Gastrocnemius medialis (tissue), 4 donors: ENCODE measurements around the gene DPP10. TPM values are rescaled to one million over a fixed set of nuclear protein-coding genes. Genes with fewer than 3 reads are reported as not detected.

ENCODE experiments used
- ATAC-seq, 2 donors: fragments of 150-250 bp; one replicate each; pipeline ENCODE4 v1.9.1; 2016
- DNase-seq, 2 donors: peaks; one replicate each; pipeline ENCODE4 v3.0.0-alpha.2; 2019
- H3K27ac ChIP-seq, 4 donors: fragments of 200-600 bp; sonication (generic); 1 replicate in 1 of 4; 2 replicates in 3 of 4; pipeline ENCODE4 v1.5.1; 2016 to 2018; ENCODE audit warnings: mild to moderate bottlenecking in 2 of 4, moderate library complexity in 1 of 4
- H3K27me3 ChIP-seq, 3 donors: fragments of 200-600 bp; sonication (generic) in 2 of 3; 1 replicate in 1 of 3; 2 replicates in 2 of 3; pipeline versions ENCODE4 v1.5.1 to v1.6.0; 2016 to 2019; ENCODE audit warnings: mild to moderate bottlenecking in 1 of 3, moderate library complexity in 1 of 3
- H3K36me3 ChIP-seq, 2 donors: fragments of 200-600 bp; sonication (generic) in 1 of 2; one replicate each; pipeline ENCODE4 v1.5.1; 2017 to 2018
- H3K4me1 ChIP-seq, 2 donors: fragments of 200-600 bp; sonication (generic) in 1 of 2; one replicate each; pipeline ENCODE4 v1.5.1; 2016 to 2017; ENCODE audit warnings: mild to moderate bottlenecking in 2 of 2
- H3K4me3 ChIP-seq, 4 donors: fragments of 200-600 bp; sonication (generic) in 3 of 4; 1 replicate in 1 of 4; 2 replicates in 3 of 4; pipeline ENCODE4 v1.5.1; 2016 to 2019; ENCODE audit warnings: mild to moderate bottlenecking in 2 of 4
- H3K9me3 ChIP-seq, 3 donors: fragments of 200-600 bp; sonication (generic) in 2 of 3; 1 replicate in 1 of 3; 2 replicates in 2 of 3; pipeline ENCODE4 v1.5.1; 2016 to 2019
- POLR2A ChIP-seq, 2 donors: fragments of 450-650 bp; IDR thresholded peaks; one replicate each; pipeline ENCODE4 v1.6.1; 2017; ENCODE audit warnings: antibody characterized with exemption in 2 of 2, mild to moderate bottlenecking in 2 of 2, moderate library complexity in 2 of 2
- in situ Hi-C, 4 donors: fragments of 200-750 bp; cut with MboI; loops; one replicate each; pipeline versions ENCODE4 v1.15.0 to v1.8.0; 2017; ENCODE audit warnings: low sequenced_read_pairs in 4 of 4
- intact Hi-C: fragments of 100-400 bp; cut with DNase I; formaldehyde crosslinking; loops from one replicate; pipeline ENCODE4 v1.15.1; 2023; ENCODE audit warnings: low total_unique reads
- total RNA-seq, 4 donors: library from RNA; depleted of rRNA; stranded (reverse); fragments of >200 nt; gene quantifications; one replicate each; pipeline versions ENCODE4 v1.1.0 to v1.2.3, GENCODE V29; 2016
- TF ChIP-seq, protein P1 (sequence below), 5 experiments: fragments of 450-650 bp in 3 of 5; fragments of 200-600 bp in 2 of 5; sonication (generic) in 2 of 5; IDR thresholded peaks in 4 of 5; conservative IDR thresholded peaks in 1 of 5; 1 replicate in 4 of 5; 2 replicates in 1 of 5; pipeline ENCODE4 v1.5.1; 2016 to 2019; ENCODE audit warnings: antibody characterized with exemption in 5 of 5, mild to moderate bottlenecking in 3 of 5, moderate library complexity in 3 of 5

The DPP10 gene
- total RNA-seq, 4 donors from 2014 or later = not detected

DNA sequence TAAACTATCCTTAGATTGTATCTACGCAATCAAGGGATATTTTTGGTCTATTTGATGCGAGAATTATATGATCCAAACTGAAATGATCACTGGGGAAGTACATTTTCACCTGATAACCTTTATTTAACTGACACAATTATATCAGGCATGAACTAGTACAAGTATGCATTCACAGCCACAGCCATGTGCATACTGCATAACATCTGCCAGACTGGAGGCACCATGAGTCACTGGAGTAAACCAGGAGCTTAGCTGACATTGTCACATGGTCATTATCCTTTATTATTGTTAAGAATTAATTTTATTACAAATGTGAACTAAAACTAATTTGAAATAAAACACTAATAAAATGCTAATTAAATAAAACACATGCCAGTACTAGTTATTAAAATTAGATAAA lies 1127.1 kb downstream of the DPP10 start:
- intact Hi-C loops (no loop called here), in situ Hi-C loops (no loop called here)
- no peak for ATAC-seq
- TF ChIP-seq, protein P1, sequence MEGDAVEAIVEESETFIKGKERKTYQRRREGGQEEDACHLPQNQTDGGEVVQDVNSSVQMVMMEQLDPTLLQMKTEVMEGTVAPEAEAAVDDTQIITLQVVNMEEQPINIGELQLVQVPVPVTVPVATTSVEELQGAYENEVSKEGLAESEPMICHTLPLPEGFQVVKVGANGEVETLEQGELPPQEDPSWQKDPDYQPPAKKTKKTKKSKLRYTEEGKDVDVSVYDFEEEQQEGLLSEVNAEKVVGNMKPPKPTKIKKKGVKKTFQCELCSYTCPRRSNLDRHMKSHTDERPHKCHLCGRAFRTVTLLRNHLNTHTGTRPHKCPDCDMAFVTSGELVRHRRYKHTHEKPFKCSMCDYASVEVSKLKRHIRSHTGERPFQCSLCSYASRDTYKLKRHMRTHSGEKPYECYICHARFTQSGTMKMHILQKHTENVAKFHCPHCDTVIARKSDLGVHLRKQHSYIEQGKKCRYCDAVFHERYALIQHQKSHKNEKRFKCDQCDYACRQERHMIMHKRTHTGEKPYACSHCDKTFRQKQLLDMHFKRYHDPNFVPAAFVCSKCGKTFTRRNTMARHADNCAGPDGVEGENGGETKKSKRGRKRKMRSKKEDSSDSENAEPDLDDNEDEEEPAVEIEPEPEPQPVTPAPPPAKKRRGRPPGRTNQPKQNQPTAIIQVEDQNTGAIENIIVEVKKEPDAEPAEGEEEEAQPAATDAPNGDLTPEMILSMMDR (IDR thresholded peaks at IDR 0.05 in 4 of 5, conservative IDR thresholded peaks at IDR 0.05 in 1 of 5) = no peak
- Histone ChIP-seq H3K4me3 (no peak overlapping the region), H3K36me3 (no peaks in the 10 kb centered on the region), H3K4me1 (no peaks in the 10 kb centered on the region), H3K27me3 (no peaks in the 10 kb centered on the region), H3K27ac (no peak overlapping the region), H3K9me3 (no peaks in the 10 kb centered on the region)
- DNase-seq = no peak

DNA sequence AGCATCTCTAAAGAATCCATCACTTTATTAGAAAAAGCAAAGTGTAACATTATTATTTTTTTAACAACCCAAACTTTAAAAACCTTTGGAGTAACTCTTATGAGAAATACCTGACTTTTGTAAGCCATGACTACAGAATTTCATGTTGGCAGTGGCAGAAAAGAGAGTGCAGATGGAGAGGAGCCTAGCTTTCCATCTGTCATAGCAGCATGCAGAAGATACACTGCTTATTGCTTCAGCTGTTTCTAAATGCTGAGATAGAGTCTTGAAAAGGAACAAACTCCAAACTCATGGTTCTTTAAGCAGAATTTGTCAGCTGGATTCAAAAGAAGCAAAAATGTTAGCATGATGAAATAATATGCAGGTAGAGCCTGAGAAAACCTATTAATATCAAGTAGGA lies 1130.3 kb downstream of the DPP10 start:
- TF ChIP-seq, protein P1 (IDR thresholded peaks at IDR 0.05 in 4 of 5, conservative IDR thresholded peaks at IDR 0.05 in 1 of 5) = no peak
- TF ChIP-seq POLR2A (IDR thresholded peaks at IDR 0.05) = no peak
- Histone ChIP-seq H3K4me3 (no peak overlapping the region), H3K36me3 (no peaks in the 10 kb centered on the region), H3K27me3 (no peaks in the 10 kb centered on the region), H3K9me3 (no peaks in the 10 kb centered on the region), H3K4me1 (no peaks in the 10 kb centered on the region), H3K27ac (no peak overlapping the region)
- intact Hi-C loops (no loop called here), in situ Hi-C loops (no loop called here)
- ATAC-seq (no peak), DNase-seq (no peak)

DNA sequence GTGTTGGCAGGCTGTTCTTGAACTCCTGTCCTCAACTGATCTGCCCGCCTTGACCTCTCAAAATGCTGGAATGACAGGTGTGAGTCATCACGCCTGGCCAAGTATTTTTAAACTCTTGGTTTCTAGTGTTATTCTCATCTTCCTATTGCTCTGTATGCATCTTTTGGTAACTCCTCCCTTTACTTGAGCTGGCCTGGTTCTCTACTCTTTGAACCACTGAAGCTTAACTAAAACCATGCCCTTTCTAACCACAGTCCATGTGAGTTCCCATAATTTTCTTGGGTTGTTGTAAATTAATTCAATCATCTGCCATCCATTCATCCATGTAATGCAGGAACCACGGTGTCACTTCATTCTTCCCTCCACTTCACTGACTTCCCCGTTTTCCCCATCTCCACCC lies 1131.3 kb downstream of the DPP10 start:
- in situ Hi-C loops = no loop called here
- no peak overlapping the region for H3K4me3 ChIP-seq
- no peak overlapping the region for H3K27ac ChIP-seq
- DNase-seq = no peak
- no peaks in the 10 kb centered on the region for H3K36me3 ChIP-seq
- ATAC-seq = no peak
- TF ChIP-seq, protein P1 (IDR thresholded peaks at IDR 0.05 in 4 of 5, conservative IDR thresholded peaks at IDR 0.05 in 1 of 5) = no peak
- TF ChIP-seq POLR2A (IDR thresholded peaks at IDR 0.05) = no peak
- intact Hi-C loops = no loop called here
- no peaks in the 10 kb centered on the region for H3K27me3 ChIP-seq
- no peaks in the 10 kb centered on the region for H3K4me1 ChIP-seq
- no peaks in the 10 kb centered on the region for H3K9me3 ChIP-seq

DNA sequence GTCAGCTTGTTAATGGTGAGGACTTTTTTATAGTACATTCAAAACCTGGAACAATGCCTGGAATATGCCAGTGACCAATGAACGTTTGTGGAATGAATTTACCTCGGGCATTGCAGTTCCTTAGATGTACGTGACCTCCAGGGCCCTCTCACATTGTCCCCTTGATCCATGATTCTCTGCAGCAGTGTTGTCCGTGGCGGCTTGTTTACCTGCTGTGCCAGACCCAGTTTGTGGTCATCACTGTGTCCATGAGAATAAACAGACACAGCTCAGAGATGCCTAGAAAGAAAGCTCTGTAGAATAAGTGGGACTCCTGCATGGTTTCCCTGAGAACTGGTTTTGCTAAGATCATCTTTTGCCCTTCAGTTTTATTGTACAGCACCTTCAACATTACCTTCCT lies 1132.2 kb downstream of the DPP10 start:
- no peaks in the 10 kb centered on the region for H3K27me3 ChIP-seq
- DNase-seq (no peak), ATAC-seq (no peak)
- no peaks in the 10 kb centered on the region for H3K36me3 ChIP-seq
- TF ChIP-seq, protein P1 (IDR thresholded peaks at IDR 0.05 in 4 of 5, conservative IDR thresholded peaks at IDR 0.05 in 1 of 5) = no peak
- no peak for TF ChIP-seq POLR2A (IDR thresholded peaks at IDR 0.05)
- H3K9me3 ChIP-seq = no peaks in the 10 kb centered on the region
- no peak overlapping the region for H3K4me3 ChIP-seq
- no peaks in the 10 kb centered on the region for H3K4me1 ChIP-seq
- H3K27ac ChIP-seq = no peak overlapping the region
- in situ Hi-C loops (no loop called here), intact Hi-C loops (no loop called here)

DNA sequence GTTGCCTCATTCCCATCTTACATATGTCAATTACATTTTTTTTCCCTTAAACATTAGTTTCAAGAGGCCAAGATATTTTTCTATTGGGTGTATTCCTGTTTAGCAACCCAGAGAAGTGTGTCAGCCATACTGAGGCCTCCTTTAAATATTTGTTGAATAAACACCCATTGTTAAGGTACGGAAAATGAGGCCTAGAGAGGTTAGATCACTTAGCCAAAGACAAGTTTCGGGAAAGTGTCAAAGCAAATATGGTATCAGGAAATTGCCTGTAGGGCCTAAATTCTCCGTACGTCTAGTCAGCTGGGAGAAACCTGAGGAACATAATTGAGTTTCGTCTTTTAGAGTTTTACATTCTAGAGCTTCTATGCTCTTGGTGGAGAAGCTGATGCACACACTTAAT lies 1138.3 kb downstream of the DPP10 start:
- no peak for DNase-seq
- H3K4me1 ChIP-seq = no peaks in the 10 kb centered on the region
- intact Hi-C loops (no loop called here), in situ Hi-C loops (no loop called here)
- no peak overlapping the region for H3K27ac ChIP-seq
- H3K36me3 ChIP-seq = no peaks in the 10 kb centered on the region
- H3K27me3 ChIP-seq = no peaks in the 10 kb centered on the region
- H3K4me3 ChIP-seq = no peak overlapping the region
- no peaks in the 10 kb centered on the region for H3K9me3 ChIP-seq
- ATAC-seq = no peak
- TF ChIP-seq, protein P1 (IDR thresholded peaks at IDR 0.05 in 4 of 5, conservative IDR thresholded peaks at IDR 0.05 in 1 of 5) = no peak
- no peak for TF ChIP-seq POLR2A (IDR thresholded peaks at IDR 0.05)
